Right lobe of liver (tissue), 4 donors: ENCODE results near the gene DNM1.

ENCODE experiments used
- CTCF ChIP-seq, 4 donors: fragments of 200-600 bp in 3 of 4; fragments of 450-650 bp in 1 of 4; IDR thresholded peaks; one replicate each; pipeline versions ENCODE4 v1.5.1 to v1.8.0; 2016 to 2022; ENCODE audit warnings: antibody characterized with exemption in 4 of 4, mild to moderate bottlenecking in 2 of 4
- POLR2A ChIP-seq: fragments of 450-650 bp; IDR thresholded peaks from one replicate; pipeline ENCODE4 v1.6.1; 2017; ENCODE audit warnings: antibody characterized with exemption, mild to moderate bottlenecking
- donor health status: DM: no; HTN: no; CAD: no.
- donor health status: DM: no; HTN: no; CAD: no.
- donor health status: DM: no; HTN: yes; CAD: no.

GRCh38 chr9:128271512-128271911 lies 68.3 kb downstream of the DNM1 start:
- TF ChIP-seq CTCF (IDR thresholded peaks at IDR 0.05): no peak
- TF ChIP-seq POLR2A: no peak
